Measurements from ENCODE around the gene CNRIP1.
A peak's percentile ranks its signal among the peaks of the same experiment; 100 is the strongest.
"Not testable (repeated sequence)": the region's sequence is repeated elsewhere in the genome, so short reads cannot be mapped to it uniquely, and the experiment has no call there.

CNRIP1 gene

GRCh38 chr2:68319398-68320117 lies at the start of gene CNRIP1:
CNRIP1 (minus strand) TSS chr2:68319949; CDS start chr2:68319400, 549 bp downstream.
- peak; percentile 43 for DNase-seq (ENCODE audit: low read depth, low spot score)

DNA sequence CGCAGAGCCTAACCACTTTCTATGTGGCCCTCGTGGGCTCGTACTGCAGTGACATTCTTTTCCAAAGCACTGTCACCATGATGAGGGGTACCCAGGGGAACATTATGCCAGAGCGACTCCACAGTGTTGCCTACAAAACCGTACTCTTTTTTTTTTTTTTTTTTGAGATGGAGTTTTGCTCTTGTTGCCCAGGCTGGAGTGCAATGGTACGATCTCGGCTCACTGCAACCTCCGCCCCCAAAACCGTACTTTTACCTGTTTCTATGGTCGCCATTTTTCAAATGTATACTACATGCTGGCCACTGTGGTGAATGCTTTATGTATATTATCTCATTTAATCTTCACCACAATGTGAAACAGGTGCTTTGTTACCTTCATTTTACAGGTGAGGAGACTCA lies 49.6 kb upstream of the CNRIP1 start:
- DNase-seq (ENCODE audit: low read depth, low spot score): no peak

DNA sequence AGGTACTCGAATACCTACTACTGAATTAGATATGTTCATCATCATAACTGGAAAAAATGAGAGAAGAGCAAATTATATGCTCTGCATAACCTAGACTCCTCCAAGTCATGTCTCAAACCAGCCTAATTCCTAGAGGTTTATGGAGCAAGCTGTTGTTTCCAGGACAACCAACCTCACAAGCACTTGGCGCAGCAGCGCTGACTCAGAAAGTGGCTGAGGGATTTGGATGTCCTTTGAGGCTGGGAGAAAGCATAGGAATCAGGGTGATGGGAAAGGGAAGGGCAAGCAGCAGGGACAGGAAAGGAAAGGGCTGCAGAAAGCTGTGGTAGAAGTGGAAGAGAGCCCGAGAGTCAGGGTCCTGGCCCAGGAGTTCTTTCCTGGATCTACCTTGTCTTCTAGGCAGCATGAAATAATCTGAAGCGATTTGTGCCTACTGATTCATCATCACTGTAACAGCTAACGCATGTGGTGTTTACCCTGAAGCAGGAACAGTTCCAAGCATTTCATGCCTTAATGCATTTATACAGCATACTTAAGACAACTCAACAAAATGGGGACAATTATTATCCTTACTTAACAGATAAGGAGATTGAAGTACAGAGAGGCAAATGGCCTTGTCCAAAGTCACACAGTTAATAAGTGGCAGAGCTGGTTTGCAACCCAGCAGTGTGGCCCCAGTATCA lies 49.0 kb upstream of the CNRIP1 start:
- DNase-seq (ENCODE audit: low read depth, low spot score): no peak

DNA sequence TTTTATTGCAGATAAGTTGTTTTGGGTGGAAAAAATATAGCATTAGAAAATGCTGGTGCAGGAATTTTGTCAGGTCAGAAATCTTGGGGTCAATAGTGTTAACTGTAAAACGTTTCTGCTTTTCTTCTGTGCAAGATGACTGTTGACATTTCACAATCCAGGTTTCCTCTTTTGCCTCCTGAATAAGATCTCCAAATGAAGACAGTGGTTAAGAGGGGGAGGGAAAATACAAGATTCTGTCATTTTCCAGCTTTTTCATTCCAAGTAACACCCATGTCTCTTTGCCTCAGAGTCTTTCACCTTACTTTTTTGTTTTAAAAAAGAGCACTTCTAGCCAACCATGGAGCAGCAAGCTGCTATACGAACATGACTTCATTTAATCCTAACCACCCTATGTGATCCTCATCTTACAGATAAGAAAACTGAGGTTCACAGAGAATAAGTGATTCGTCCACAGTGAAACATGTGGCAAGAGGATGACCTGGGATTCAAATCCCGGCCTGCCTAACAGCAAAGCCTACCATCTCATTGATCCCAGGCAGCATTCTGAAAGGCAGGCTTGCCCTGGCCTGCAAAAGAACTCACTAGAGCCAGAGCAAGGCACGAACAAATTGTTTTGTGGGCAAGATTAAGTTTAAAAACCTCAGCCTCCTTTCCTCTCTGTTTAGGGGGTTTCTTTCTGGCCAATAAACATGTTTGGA lies 48.4 kb upstream of the CNRIP1 start:
- DNase-seq (ENCODE audit: low read depth, low spot score): no peak

- no peak for DNase-seq (ENCODE audit: low read depth, low spot score)
Measured at GRCh38 chr2:68366083-68366560, 46.4 kb upstream of the CNRIP1 start.

DNA sequence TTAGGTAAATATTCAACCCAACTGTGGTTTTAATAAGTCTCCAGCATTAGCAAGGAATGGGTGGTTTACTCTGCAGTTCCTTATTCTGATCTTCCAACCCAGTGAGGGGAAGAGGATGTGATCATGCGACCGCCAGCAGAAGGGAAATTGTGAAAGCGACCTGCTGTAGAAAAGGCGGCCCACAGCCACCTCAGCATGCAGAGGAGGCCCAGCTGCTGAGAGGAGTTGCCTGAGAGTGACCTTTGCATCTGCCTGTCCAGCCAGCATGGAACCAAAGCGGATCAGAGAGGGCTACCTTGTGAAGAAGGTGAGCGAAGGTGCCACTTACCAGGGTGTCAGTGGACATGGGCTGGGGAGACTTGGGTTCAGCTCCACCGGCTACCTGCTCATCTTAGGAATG lies 45.3 kb upstream of the CNRIP1 start, which contains the start of gene PLEK:
Gene PLEK (plus strand): TSS at position 196 of the 400 bp plus-strand sequence. CDS start 70 bp downstream, at position 266.
- no peak for DNase-seq (ENCODE audit: low read depth, low spot score)

DNA sequence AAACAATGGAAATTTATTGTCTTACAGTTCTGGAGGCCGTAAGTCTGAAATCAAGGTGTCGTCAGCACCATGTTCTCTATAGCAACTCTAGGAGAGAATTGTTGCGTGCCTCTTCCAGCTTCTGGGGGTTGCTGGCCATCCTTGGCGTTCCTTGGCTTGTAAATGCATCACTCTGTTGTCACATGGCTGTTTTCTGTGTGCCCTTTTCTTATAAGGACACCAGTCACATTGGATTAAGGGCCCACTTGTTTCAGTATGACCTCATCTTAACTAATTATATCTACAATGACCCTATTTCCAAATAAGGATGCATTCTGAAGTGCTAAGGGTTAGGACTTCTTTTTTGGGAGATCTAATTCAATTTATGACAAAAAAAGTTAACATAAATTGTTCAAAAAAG lies 44.0 kb upstream of the CNRIP1 start:
- DNase-seq (ENCODE audit: low read depth, low spot score): no peak

GRCh38 chr2:68362749-68363148 lies 43.0 kb upstream of the CNRIP1 start:
- no peak for DNase-seq (ENCODE audit: low read depth, low spot score)

- peak; percentile 44 for DNase-seq (ENCODE audit: low read depth, low spot score)
Measured at GRCh38 chr2:68362069-68362468, 42.3 kb upstream of the CNRIP1 start.

DNA sequence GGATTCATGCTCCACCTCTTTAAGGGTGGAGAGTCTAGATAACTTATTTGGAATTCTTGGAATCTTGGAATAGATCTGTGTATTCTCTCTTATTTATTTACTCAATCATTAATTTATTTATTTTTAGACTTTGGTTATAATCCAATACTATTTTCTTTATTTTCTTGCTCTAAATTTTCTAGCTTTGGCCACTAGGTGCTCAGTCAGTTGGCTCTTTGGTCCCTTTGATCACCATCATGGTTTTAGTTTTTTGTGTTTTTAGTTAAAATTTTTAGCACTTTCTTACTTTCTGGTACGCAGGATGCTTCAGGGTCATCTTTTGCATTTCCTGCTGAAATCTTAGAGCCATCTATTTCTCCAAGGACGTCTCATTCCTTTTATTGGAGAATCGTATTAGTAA lies 40.1 kb upstream of the CNRIP1 start:
- no peak for DNase-seq (ENCODE audit: low read depth, low spot score)

- peak; percentile 60 for DNase-seq (ENCODE audit: low read depth, low spot score)
Measured at GRCh38 chr2:68357605-68358337, 38.0 kb upstream of the CNRIP1 start.

DNA sequence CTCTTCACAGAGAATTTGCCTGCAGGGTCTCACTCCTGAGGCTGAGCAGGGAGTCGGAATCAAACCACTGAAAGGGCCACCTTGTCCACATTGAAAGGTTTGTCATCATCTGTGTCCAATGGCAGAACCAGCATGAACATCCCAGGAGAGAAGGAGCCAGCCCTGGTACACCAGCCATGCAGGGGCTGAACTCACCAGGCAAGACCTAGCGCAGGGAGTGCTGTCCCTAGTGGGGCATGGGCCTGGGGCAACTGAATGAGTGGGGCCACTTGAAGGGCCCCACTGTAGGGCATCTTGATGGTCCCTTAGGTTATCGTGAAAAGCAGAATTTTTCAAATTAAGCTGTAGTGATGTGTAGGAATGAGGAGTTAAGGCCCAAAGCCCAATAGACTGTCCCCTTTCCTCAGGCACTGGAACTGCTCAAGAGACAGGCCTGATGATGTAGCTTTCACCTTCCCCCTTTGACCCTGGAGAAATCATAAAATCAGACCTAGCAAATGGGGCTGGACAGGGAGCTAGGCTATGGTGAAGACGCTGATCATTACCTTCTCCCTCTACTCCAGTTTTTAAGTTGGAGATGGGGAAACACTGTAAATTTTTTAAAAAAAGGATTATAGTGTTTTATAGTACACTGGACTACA lies 37.0 kb upstream of the CNRIP1 start:
- DNase-seq (ENCODE audit: low read depth, low spot score): no peak

GRCh38 chr2:68352651-68353391 lies 33.1 kb upstream of the CNRIP1 start:
- no peak for DNase-seq (ENCODE audit: low read depth, low spot score)

GRCh38 chr2:68351997-68352396 lies 32.2 kb upstream of the CNRIP1 start:
- DNase-seq (ENCODE audit: low read depth, low spot score): no peak

DNA sequence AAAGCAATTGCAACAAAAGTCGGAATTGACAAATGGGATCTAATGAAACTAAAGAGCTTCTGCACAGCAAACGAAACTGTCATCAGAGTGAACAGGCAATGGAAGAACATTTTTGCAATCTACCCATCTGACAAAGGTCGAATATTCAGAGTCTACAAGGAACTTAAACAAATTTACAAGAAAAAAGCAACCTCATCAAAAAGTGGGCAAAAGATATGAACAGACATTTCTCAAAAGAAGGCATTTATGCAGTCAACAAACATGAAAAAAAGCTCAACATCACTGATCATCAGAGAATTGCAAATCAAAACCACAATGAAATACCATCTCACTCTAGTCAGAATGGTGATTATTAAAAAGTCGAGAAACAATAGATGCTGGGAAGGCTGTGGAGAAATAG lies 29.3 kb upstream of the CNRIP1 start:
- not testable (repeated sequence) for DNase-seq (ENCODE audit: low read depth, low spot score)

GRCh38 chr2:68345129-68345875 lies 25.6 kb upstream of the CNRIP1 start:
- DNase-seq (ENCODE audit: low read depth, low spot score): peak; percentile 7

DNA sequence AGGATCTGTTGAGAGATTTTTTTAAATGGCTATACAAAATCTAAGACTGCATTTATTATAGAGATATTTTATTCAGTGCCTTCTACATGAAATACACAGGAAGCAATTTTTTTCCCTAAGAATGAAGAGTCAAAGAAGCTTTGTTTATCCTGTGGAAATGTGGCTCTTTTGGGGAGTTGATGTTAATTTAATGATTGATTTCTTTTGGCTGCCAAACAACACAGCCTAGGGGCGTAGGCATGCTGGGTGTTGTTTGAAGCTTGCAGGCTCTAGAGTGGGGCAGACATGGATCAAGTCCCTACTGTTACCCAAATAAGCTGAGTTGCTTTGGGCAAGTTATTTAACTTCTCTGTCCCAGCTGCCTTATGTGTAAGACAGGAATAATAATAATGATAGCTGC lies 24.3 kb upstream of the CNRIP1 start:
- peak; percentile 45 for DNase-seq (ENCODE audit: low read depth, low spot score)

- DNase-seq (ENCODE audit: low read depth, low spot score): no peak
Measured at GRCh38 chr2:68342470-68342869, 22.7 kb upstream of the CNRIP1 start.

DNA sequence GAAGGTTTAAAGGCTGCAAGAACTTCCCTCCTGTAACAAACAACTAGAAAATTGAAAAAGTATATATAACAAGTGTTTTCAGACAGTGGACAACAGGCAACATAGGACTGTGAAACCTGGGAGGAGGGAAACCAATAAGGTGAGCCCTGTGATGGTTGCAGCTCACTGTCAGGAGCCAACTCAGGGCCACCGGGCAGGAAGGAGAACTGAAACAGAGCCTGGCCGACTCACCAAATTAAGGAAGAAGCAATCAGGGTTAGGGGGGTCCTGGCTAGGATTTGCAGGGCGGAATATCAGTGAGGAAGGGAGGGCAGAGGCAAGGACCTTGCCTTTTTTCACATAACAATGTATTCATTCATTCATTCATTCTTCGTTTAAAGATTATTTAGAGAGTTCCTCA lies 21.8 kb upstream of the CNRIP1 start:
- DNase-seq (ENCODE audit: low read depth, low spot score): no peak

- DNase-seq (ENCODE audit: low read depth, low spot score): no peak
Measured at GRCh38 chr2:68341062-68341329, 21.2 kb upstream of the CNRIP1 start.
